ENCODE measurements around the gene TCF20. TPM values are rescaled to one million over a fixed set of nuclear protein-coding genes. Genes with fewer than 3 reads are reported as not detected.

TCF20 gene
- total and polyA plus RNA-seq, 7 experiments from 2014 or later = 3.3 to 97.2 (median 71.9) TPM

GRCh38 chr22:42284202-42284591, 13.7 kb upstream of the TCF20 start:
- H3K9me3 ChIP-seq (ENCODE audit: control insufficient read depth in 2 of 3, low read length in 3 of 3) = no peaks in the 10 kb centered on the region
- Mint-ChIP-seq H3K27ac (peak overlapping the region in 1 of 9 donors; percentile 78), H3K4me1 (peaks cover 18 to 52% (median 45%) of the 10 kb centered on the region in 7 donors), H3K9me3 (no peaks in the 10 kb centered on the region), H3K36me3 (no peaks in the 10 kb centered on the region), H3K27me3 (peaks cover 0 to 28% (median 4%) of the 10 kb centered on the region in 5 donors), H3K4me3 (peak overlapping the region; percentile 14 to 84 (median 76))
- intact Hi-C loops (cut with micrococcal nuclease) = no loop called here
- no peak overlapping the region for H3K27ac ChIP-seq (ENCODE audit: low read depth, low read length)
- DNase-seq (no peak), ATAC-seq (no peak)
- no peaks in the 10 kb centered on the region for H3K27me3 ChIP-seq (ENCODE audit: control insufficient read depth in 2 of 2, insufficient read depth in 2 of 2, low read length in 2 of 2)
- H3K4me1 ChIP-seq (ENCODE audit: control insufficient read depth in 2 of 2, insufficient read depth in 2 of 2, low read length in 2 of 2) = peaks cover 28 to 31% of the 10 kb centered on the region in 2 donors
- ChIA-PET CTCF (no interaction called here), POLR2A (interaction anchor here (1.9 kb wide), 1 partner anchor 9 kb away, joined by 7 read pairs; no protein-coding TSS in a partner anchor)
- no peak overlapping the region for H3K4me3 ChIP-seq (ENCODE audit: low read length)
- H3K36me3 ChIP-seq (ENCODE audit: control insufficient read depth in 2 of 3, insufficient read depth in 3 of 3, low read length in 3 of 3) = no peaks in the 10 kb centered on the region

- Mint-ChIP-seq H3K9me3 (no peaks in the 10 kb centered on the region), H3K27me3 (peaks cover 0 to 28% (median 4%) of the 10 kb centered on the region in 5 donors), H3K4me3 (peak overlapping the region; percentile 61 to 84 (median 78)), H3K36me3 (no peaks in the 10 kb centered on the region), H3K27ac (peak overlapping the region in 5 of 9 donors; percentile 36 to 78 (median 51)), H3K4me1 (peaks cover 23 to 48% (median 45%) of the 10 kb centered on the region in 7 donors)
- Histone ChIP-seq H3K9me3 (ENCODE audit: control insufficient read depth in 2 of 3, low read length in 3 of 3) (no peaks in the 10 kb centered on the region), H3K4me1 (ENCODE audit: control insufficient read depth in 2 of 2, insufficient read depth in 2 of 2, low read length in 2 of 2) (peaks cover 28 to 31% of the 10 kb centered on the region in 2 donors), H3K27ac (ENCODE audit: low read depth, low read length) (no peak overlapping the region), H3K27me3 (ENCODE audit: control insufficient read depth in 2 of 2, insufficient read depth in 2 of 2, low read length in 2 of 2) (no peaks in the 10 kb centered on the region), H3K36me3 (ENCODE audit: control insufficient read depth in 2 of 3, insufficient read depth in 3 of 3, low read length in 3 of 3) (no peaks in the 10 kb centered on the region), H3K4me3 (ENCODE audit: low read length) (peak overlapping the region; percentile 39)
- ATAC-seq (peak; percentile 70), DNase-seq (peak in 7 of 9 donors; percentile 31 to 63 (median 52))
- POLR2A ChIA-PET = interaction anchor here (1.9 kb wide), 1 partner anchor 10 kb away, joined by 7 read pairs; no protein-coding TSS in a partner anchor
- intact Hi-C loops (cut with micrococcal nuclease) = no loop called here
- CTCF ChIA-PET = no interaction called here
Observed at GRCh38 chr22:42283278-42284201, 13.1 kb upstream of the TCF20 start.

- H3K4me3 ChIP-seq (ENCODE audit: low read length) = no peak overlapping the region
- no peaks in the 10 kb centered on the region for H3K36me3 ChIP-seq (ENCODE audit: control insufficient read depth in 2 of 3, insufficient read depth in 3 of 3, low read length in 3 of 3)
- POLR2A ChIA-PET = interaction anchor here (0.6 kb wide), 1 partner anchor 13 kb away, joined by 3 read pairs; no protein-coding TSS in a partner anchor
- H3K27ac Mint-ChIP-seq = peak overlapping the region in 3 of 9 donors; percentile 37 to 53 (median 42)
- H3K36me3 Mint-ChIP-seq = no peaks in the 10 kb centered on the region
- peaks cover 29 to 48% (median 45%) of the 10 kb centered on the region in 7 donors for H3K4me1 Mint-ChIP-seq
- H3K4me1 ChIP-seq (ENCODE audit: control insufficient read depth in 2 of 2, insufficient read depth in 2 of 2, low read length in 2 of 2) = peaks cover 28 to 31% of the 10 kb centered on the region in 2 donors
- DNase-seq (no peak), ATAC-seq (no peak)
- no peaks in the 10 kb centered on the region for H3K9me3 Mint-ChIP-seq
- H3K27me3 Mint-ChIP-seq = peaks cover 0 to 28% (median 4%) of the 10 kb centered on the region in 5 donors
- peak overlapping the region; percentile 46 to 84 (median 70) for H3K4me3 Mint-ChIP-seq
- CTCF ChIA-PET = interaction anchor here (1.1 kb wide), 1 partner anchor 10 kb away, joined by 9 read pairs; no protein-coding TSS in a partner anchor
- no peak overlapping the region for H3K27ac ChIP-seq (ENCODE audit: low read depth, low read length)
- H3K9me3 ChIP-seq (ENCODE audit: control insufficient read depth in 2 of 3, low read length in 3 of 3) = no peaks in the 10 kb centered on the region
- no peaks in the 10 kb centered on the region for H3K27me3 ChIP-seq (ENCODE audit: control insufficient read depth in 2 of 2, insufficient read depth in 2 of 2, low read length in 2 of 2)
- intact Hi-C loops (cut with micrococcal nuclease) = no loop called here
Observed at GRCh38 chr22:42282943-42283277, 12.5 kb upstream of the TCF20 start.

- Histone ChIP-seq H3K9me3 (ENCODE audit: control insufficient read depth in 2 of 3, low read length in 3 of 3) (no peaks in the 10 kb centered on the region), H3K36me3 (ENCODE audit: control insufficient read depth in 2 of 3, insufficient read depth in 3 of 3, low read length in 3 of 3) (no peaks in the 10 kb centered on the region), H3K27me3 (ENCODE audit: control insufficient read depth in 2 of 2, insufficient read depth in 2 of 2, low read length in 2 of 2) (no peaks in the 10 kb centered on the region), H3K27ac (ENCODE audit: low read depth, low read length) (no peak overlapping the region), H3K4me3 (ENCODE audit: low read length) (no peak overlapping the region), H3K4me1 (ENCODE audit: control insufficient read depth in 2 of 2, insufficient read depth in 2 of 2, low read length in 2 of 2) (peaks cover 28 to 31% of the 10 kb centered on the region in 2 donors)
- CTCF ChIA-PET = interaction anchor here (1.1 kb wide), 1 partner anchor 9 kb away, joined by 9 read pairs; no protein-coding TSS in a partner anchor
- Mint-ChIP-seq H3K36me3 (no peaks in the 10 kb centered on the region), H3K9me3 (no peaks in the 10 kb centered on the region), H3K27me3 (peaks cover 0 to 28% (median 4%) of the 10 kb centered on the region in 5 donors), H3K4me3 (peak overlapping the region; percentile 32 to 84 (median 66)), H3K4me1 (peaks cover 30 to 43% (median 40%) of the 10 kb centered on the region in 7 donors), H3K27ac (peak overlapping the region in 2 of 9 donors; percentile 37 to 42)
- POLR2A ChIA-PET = interaction anchor here (0.6 to 0.9 kb wide), 2 partner anchors 14 to 21 kb away, joined by 3 read pairs; no protein-coding TSS in a partner anchor
- intact Hi-C loops (cut with micrococcal nuclease) = no loop called here
- DNase-seq (no peak), ATAC-seq (no peak)
Observed at GRCh38 chr22:42282252-42282942, 11.9 kb upstream of the TCF20 start.

GRCh38 chr22:42281706-42282251, 11.3 kb upstream of the TCF20 start:
- Mint-ChIP-seq H3K4me1 (peaks cover 27 to 42% (median 34%) of the 10 kb centered on the region in 7 donors), H3K4me3 (peak overlapping the region in 9 of 10 donors; percentile 32 to 84 (median 51)), H3K27ac (peak overlapping the region in 2 of 9 donors; percentile 22 to 43), H3K36me3 (peaks cover 0 to 3% (median 0%) of the 10 kb centered on the region in 5 donors), H3K27me3 (peaks cover 0 to 28% (median 4%) of the 10 kb centered on the region in 5 donors), H3K9me3 (no peaks in the 10 kb centered on the region)
- ChIA-PET CTCF (interaction anchor here (1.1 to 1.6 kb wide), 3 partner anchors 9 to 15 kb away, joined by 4 to 9 read pairs (median 4); no protein-coding TSS in a partner anchor), POLR2A (interaction anchor here (0.9 kb wide), 1 partner anchor 22 kb away, joined by 3 read pairs; no protein-coding TSS in a partner anchor)
- Histone ChIP-seq H3K36me3 (ENCODE audit: control insufficient read depth in 2 of 3, insufficient read depth in 3 of 3, low read length in 3 of 3) (no peaks in the 10 kb centered on the region), H3K4me3 (ENCODE audit: low read length) (no peak overlapping the region), H3K9me3 (ENCODE audit: control insufficient read depth in 2 of 3, low read length in 3 of 3) (no peaks in the 10 kb centered on the region), H3K27ac (ENCODE audit: low read depth, low read length) (no peak overlapping the region), H3K4me1 (ENCODE audit: control insufficient read depth in 2 of 2, insufficient read depth in 2 of 2, low read length in 2 of 2) (peaks cover 28% of the 10 kb centered on the region in 2 donors), H3K27me3 (ENCODE audit: control insufficient read depth in 2 of 2, insufficient read depth in 2 of 2, low read length in 2 of 2) (no peaks in the 10 kb centered on the region)
- DNase-seq (no peak), ATAC-seq (no peak)
- intact Hi-C loops (cut with micrococcal nuclease) = no loop called here

GRCh38 chr22:42281284-42281683, 10.8 kb upstream of the TCF20 start:
- Histone ChIP-seq H3K27me3 (ENCODE audit: control insufficient read depth in 2 of 2, insufficient read depth in 2 of 2, low read length in 2 of 2) (no peaks in the 10 kb centered on the region), H3K27ac (ENCODE audit: low read depth, low read length) (no peak overlapping the region), H3K9me3 (ENCODE audit: control insufficient read depth in 2 of 3, low read length in 3 of 3) (no peaks in the 10 kb centered on the region), H3K36me3 (ENCODE audit: control insufficient read depth in 2 of 3, insufficient read depth in 3 of 3, low read length in 3 of 3) (no peaks in the 10 kb centered on the region), H3K4me3 (ENCODE audit: low read length) (no peak overlapping the region), H3K4me1 (ENCODE audit: control insufficient read depth in 2 of 2, insufficient read depth in 2 of 2, low read length in 2 of 2) (peaks cover 23% of the 10 kb centered on the region in 2 donors)
- Mint-ChIP-seq H3K27me3 (peaks cover 0 to 26% (median 4%) of the 10 kb centered on the region in 5 donors), H3K4me1 (peaks cover 23 to 37% (median 29%) of the 10 kb centered on the region in 7 donors), H3K4me3 (no peak overlapping the region), H3K9me3 (no peaks in the 10 kb centered on the region), H3K36me3 (peaks cover 0 to 3% (median 0%) of the 10 kb centered on the region in 5 donors), H3K27ac (no peak overlapping the region)
- CTCF ChIA-PET = interaction anchor here (1.4 to 1.6 kb wide), 2 partner anchors 11 to 16 kb away, joined by 4 read pairs; no protein-coding TSS in a partner anchor
- no peak for DNase-seq
- ATAC-seq = no peak
- intact Hi-C loops (cut with micrococcal nuclease) = no loop called here
- POLR2A ChIA-PET = interaction anchor here (1.0 to 1.9 kb wide), 2 partner anchors 10 to 15 kb away, joined by 3 to 8 read pairs; no protein-coding TSS in a partner anchor
